Stimulated activated CD4-positive, alpha-beta T cell treated with anti-CD3 and anti-CD28 coated beads, Interleukin-1b, Interleukin-23, amount 100 ng/mL, for 4 hours (primary cell): Measurements from ENCODE around the gene CDC42BPB.

Source experiments
- DNase-seq, 2 donors: peaks; one replicate each; pipeline ENCODE4 v3.0.0-alpha.2; 2020; ENCODE audit warnings: low read depth in 2 of 2

Gene CDC42BPB

DNA sequence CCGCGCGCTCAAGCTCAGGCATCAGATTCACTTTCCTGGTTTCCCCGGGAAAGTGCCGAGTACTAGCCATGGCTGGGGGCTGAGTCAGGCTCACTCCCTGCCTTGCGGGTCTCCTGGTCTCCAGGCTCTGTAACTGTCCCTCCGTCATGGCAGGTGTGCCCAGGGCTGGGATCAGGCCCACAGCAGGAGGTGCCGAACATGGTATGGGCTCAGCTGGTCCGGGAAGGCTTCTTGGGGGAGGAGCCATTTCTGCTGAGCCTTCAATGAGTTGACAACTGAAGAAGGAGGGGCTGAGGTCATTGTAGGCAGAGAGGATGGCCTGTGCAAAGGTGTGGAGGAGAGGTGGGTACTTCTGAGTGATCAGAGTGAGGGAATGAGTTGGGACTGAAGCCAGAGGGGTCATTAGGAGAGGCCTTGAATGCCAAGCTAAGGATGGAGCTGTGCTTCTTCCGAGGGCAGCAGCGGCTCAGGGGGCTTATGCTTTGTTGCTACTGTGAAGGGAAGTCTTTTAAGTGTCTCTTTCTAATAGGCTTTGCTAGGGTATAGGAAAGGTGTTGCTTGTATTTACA is 37.9 kb upstream of the CDC42BPB start:
- no peak for DNase-seq

DNA sequence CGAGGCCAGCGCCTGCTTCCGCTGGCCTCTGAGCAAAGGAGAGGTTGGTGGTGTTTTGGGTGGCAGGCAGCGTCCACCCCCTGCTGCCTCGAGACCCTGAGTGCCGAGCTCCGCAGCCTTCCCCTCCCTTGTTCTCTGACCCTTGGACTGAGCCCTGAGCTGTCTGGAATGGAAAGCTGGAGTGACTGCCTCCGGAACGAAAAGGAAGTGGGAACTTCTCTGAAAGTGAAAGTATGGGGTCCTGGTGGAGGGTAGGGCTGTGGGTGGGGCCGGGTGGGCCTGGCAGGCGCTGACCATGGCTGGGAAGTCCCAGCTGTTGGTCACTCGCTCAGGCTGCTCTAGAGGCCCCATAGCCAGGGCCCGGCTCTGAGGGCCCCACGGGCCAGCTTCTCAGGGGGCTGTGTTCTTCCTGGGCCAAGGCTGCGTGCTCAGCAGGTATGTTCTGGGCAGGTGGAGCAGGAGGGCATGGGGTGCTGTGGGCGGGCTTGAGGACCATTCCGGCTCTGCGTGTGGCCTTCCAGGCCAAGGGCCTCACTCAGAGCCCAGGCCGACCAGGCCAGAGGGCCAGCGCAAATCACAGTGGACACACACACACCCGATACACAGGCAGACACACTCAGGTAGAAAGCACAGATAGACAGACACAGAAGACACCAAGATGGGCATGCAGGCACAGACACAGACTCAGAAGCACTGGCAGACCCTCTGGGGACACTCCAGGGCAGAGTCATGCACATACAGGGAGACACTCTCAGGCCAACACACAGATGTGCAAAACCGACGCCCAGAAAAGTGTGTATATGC is 37.3 kb upstream of the CDC42BPB start, which contains the start of gene EXOC3L4:
EXOC3L4 (plus strand) TSS at position 320 of the 804 bp plus-strand sequence. CDS start 5,495 bp downstream, outside the sequence.
- DNase-seq: no peak

- DNase-seq: no peak
Observed at GRCh38 chr14:103093856-103094405, 36.6 kb upstream of the CDC42BPB start.

- DNase-seq: no peak
Observed at GRCh38 chr14:103091883-103092222, 34.5 kb upstream of the CDC42BPB start.

DNA sequence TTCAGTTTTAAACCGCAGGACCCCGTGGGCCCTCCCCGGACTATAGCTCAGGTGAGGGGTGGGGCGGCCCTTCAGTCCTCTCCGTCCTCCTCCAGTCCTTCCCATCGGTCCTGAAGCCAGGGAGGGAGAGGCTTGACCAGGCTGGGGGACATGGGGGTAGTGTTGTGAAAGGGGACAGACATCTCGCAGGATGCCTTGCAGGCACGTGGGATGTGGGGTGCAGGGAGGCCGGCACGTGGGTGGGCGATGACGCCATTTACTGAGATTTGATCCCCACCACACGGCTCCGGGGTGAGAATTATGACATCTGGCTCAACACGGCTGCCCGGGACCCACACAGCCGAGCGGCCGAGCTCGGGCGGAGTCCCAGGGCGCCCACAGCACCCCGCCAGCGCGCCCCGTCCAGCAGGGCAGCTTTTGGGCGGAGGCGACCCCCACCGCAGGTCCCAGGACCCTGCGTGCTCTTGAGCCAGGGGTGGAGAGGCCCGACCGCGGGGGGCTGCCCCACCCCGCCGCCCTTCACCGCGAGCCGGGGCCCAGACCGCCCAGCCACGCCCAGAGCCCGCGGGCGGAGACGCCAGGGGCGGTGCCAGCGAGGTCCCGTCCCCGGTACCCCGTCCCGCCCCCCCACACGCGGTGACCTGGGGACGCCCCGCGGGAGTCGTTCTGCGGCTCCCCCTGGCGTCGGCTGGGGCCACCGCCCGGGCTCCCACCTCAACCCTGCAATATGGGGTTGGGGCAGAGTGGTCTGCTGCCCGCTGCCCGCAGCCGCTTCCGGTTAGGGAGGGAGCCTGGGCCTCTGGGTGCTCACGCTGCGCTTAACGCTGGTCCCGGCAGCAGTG is 33.9 kb upstream of the CDC42BPB start:
- peak; percentile 71 to 81 for DNase-seq

DNA sequence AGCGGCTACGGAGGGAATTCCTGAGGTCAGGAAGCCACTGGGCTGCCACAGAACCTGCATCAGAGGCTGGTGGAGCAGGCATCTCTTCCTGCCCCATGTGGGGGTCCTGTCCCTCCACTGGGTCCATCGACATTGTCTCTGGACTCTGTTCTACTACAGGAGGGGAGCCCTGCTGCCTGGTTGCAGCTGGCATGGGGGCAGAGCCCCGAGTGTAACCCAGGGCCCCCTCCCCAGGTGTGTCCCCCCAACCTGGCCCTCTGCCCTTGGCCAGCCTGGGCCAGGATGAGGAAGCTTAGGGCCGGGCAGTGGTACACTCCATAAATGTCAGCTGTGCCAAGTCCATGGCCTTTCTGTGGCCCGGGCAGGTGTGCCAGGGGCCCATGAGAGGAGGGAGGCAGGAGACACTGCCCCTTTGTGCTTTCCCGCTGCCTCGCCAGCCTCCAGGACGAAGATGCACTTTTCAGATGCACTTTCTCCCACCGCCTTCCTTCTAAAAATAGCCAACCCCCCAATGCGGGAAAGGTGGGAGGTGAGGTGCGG is 33.2 kb upstream of the CDC42BPB start:
- no peak for DNase-seq

GRCh38 chr14:103089386-103090335 is 32.3 kb upstream of the CDC42BPB start:
- no peak for DNase-seq

DNA sequence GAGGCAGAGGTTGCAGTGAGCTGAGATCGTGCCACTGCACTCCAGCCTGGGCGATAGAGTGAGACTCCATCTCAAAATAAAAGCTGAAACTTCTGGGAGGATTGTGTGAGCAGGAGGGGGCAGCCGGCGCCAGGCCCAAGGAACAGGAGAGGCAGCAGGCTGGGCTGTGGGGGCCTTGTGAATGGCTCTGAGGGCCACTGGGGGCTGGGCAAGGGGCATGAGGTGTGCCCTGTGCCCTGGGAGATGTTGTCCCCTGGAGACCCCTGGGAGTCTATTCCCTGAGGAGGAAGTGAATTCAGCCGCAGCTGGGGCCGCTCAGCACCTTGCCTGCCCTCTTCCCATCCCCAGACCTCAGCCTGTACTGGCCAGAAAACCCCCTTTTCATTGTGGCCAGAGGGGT is 31.6 kb upstream of the CDC42BPB start:
- no peak for DNase-seq

DNA sequence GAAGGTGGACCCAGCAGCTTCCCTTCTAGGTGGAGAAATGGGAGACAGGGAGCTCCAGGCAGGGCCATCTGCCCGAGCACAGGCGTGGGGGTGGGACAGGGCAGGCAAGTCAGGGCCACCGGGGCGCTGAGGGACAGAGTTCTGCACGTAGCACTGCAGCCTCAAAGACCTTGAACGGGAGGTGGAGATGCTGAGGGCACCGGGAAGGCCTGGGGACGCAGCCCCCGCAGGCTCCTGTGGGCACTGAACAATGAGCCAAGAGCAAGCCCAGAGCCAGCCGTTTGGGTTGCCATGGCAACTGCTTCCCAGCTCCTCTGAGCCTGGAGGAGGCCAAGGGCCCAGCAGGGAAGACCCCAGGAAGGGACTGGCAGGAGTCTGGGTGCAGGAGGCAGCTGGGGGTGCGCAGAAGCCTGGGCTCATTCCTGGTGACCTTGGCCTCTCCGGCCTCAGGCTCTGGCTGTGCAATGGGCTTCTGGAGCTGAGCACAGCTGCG is 30.0 kb upstream of the CDC42BPB start:
- DNase-seq: no peak

DNA sequence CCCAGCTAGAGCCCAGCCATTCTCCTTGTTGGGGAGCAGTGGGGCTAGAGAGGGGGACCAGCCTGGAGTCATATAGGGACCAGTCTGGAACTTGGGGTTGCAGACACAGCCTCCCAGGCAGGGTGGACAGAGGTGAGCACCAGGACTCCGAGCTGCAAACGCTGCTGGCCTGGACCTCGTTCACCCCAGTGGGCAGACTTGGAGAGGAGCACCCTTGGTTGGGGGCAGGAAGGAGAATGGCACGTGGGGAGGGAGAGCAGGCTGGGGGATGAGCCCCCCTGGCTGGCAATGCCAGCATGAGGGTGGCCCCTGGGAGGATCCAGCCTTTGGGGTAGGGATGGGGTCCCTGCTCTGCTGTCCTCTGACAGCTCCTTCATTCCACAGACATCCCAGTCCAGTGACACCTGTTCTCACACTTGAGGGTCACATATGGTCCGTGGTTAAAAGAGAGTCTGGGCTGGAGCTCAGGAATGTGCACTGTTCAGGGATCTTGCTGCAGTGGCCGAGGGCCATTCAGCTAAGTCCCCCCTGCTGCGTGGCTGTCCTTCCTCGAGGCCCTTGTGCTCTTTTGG is 29.5 kb upstream of the CDC42BPB start:
- DNase-seq: no peak

GRCh38 chr14:103085106-103086091 is 28.1 kb upstream of the CDC42BPB start:
- no peak for DNase-seq

- no peak for DNase-seq
Observed at GRCh38 chr14:103084021-103084919, 26.9 kb upstream of the CDC42BPB start, which contains the start of gene LBHD2. TSS of gene LBHD2 (plus strand) at chr14:103084210. CDS start at chr14:103086013, 1,803 bp downstream.

- DNase-seq: no peak
Observed at GRCh38 chr14:103081951-103082350, 24.6 kb upstream of the CDC42BPB start.

DNA sequence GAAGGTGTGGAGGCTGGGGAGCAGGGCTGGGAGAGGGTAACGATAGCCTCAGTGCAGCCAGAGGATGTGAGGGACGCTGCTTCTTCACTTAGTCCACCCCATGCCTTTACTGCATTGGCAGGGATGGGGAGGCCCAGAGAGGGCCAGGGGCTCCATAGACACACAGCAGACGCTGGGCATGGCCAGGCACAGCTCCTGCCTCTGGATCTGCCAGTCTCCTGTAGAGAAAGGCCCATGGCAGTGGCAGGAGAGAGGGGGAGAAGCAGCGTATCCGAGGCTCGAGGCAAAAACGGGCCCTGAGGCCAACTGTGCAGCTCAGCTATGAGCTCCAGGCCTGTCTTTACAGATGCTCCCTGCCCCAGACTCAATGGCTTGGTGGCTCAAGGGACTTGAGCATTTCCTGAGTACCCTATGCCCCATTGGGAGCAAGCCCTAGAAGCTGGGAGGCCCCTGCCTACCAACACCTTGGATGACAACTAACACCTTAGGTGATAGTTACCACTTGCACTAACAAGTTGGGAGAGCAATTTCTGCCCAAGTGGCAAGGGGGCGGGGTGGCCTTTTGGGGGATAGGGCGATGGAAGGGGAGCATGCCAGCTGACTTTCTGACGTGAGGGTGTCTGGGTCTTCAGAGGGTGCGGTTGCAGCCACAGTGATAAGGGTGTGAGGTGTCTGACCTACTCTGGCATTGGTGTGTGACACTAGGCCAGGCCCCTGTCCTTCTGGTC is 21.7 kb upstream of the CDC42BPB start:
- no peak for DNase-seq

GRCh38 chr14:103078420-103078749 is 21.0 kb upstream of the CDC42BPB start:
- peak; percentile 58 to 63 for DNase-seq

DNA sequence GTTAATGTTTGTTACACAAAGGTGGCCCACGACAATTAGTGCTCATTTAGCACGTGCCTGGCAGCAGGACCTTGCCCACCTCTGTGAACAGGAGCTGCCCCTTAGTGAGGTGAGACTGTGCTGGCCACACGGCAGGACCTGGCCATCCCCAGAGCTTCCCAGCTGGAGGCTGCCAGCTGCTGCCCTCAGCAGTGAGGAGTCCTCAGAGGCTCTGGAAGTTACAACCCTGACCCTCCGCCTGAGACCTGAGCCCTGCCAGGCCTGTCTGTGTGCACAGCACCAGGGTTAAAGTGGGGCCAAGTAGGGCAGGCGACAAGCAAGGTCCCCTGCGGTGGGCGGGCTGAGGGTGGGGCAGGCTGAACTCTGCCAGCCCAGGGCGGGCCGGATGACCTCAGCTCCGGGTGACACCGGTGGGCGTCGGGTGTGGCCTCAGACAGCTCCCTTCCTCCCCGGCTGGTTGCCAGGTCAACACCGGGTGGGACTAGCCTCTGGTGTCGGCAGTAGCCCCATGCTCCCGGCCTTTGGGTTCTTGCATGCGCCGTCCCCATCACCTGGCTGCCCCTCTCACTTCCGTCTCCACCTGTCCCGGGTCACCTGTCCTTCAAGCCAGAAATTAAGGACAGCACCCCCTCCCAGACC is 17.5 kb upstream of the CDC42BPB start:
- no peak for DNase-seq
